SKM-1 treated with dmso at 0.1 percent for 144 hours (cell line): ENCODE measurements around the gene MYO1B.
A peak's percentile ranks its signal among the peaks of the same experiment; 100 is the strongest.

Experiments used
- DNase-seq: peaks from one replicate; lab custom pipeline; 2025; ENCODE audit not compliant: unreplicated experiment; lab: John Stamatoyannopoulos, UW

MYO1B gene

GRCh38 chr2:191257934-191258333 lies 12.7 kb downstream of the MYO1B start:
- DNase-seq, result no peak

GRCh38 chr2:191258996-191259395 lies 13.8 kb downstream of the MYO1B start:
- no peak for DNase-seq

GRCh38 chr2:191262436-191262835 lies 17.2 kb downstream of the MYO1B start:
- DNase-seq, result no peak

DNA sequence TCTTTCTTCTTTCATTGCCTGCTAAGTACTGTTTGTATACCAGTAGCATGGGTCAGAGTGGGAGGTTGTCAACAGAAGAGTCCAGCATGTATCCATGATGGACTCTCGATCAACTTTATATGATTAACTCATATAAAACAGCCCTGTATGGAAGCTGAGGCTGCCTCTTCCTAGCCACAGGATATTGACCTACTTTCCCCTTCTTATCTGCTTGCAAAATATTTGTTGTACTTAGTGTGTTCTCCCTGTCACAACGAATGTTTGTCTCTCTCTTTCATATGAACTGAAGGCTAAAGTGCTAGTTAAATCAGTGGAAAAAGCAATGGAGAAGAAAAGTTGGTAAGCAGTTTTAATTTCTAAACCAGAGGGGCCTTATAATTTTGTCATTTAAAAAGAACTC lies 17.8 kb downstream of the MYO1B start:
- no peak for DNase-seq

GRCh38 chr2:191264647-191265081 lies 19.5 kb downstream of the MYO1B start:
- no peak for DNase-seq

- DNase-seq, result no peak
Measured at GRCh38 chr2:191265311-191266170, 20.3 kb downstream of the MYO1B start.

DNA sequence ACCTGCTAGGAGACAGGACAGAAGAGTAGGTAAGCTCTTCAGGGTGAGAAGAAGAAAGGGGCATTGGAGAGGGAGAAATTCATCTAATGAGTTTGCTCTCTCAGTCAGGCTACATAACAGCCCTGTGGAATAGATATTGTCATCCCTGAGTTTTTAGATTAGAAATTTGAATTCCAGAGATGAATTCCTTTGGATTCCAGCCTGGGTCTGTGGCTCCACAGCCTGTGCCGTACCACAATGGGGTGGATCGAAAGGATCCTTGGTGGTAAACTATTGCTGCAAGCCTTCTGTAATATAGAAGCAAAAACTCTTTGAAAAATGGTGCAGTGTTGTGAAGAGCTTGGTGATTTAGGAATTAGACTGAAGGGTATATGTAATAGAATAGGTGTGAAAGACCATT lies 21.0 kb downstream of the MYO1B start:
- DNase-seq, result no peak

GRCh38 chr2:191268596-191268995 lies 23.4 kb downstream of the MYO1B start:
- no peak for DNase-seq

GRCh38 chr2:191270306-191271161 lies 25.3 kb downstream of the MYO1B start:
- DNase-seq, result no peak

DNA sequence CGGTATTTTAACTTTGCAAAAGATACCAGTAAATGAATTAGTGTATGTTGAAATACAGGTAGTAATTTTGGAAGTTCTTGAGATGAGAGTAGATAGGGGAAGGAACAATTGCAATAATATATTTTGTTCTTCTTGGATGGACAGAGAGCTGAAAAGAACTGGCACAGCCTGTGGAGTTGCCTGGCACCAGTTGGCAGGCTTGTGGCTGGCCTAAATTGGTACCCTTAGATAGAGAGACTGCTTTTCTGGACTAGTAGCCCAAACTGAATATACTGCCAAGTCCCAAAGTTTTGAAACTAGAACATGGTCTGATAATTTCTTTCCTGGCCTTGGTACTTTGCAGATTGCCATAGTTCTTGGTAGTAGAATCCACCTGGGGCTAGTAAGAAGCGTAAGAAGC lies 26.9 kb downstream of the MYO1B start:
- DNase-seq, result no peak

GRCh38 chr2:191274413-191274815 lies 29.2 kb downstream of the MYO1B start:
- DNase-seq, result peak; percentile 82

DNA sequence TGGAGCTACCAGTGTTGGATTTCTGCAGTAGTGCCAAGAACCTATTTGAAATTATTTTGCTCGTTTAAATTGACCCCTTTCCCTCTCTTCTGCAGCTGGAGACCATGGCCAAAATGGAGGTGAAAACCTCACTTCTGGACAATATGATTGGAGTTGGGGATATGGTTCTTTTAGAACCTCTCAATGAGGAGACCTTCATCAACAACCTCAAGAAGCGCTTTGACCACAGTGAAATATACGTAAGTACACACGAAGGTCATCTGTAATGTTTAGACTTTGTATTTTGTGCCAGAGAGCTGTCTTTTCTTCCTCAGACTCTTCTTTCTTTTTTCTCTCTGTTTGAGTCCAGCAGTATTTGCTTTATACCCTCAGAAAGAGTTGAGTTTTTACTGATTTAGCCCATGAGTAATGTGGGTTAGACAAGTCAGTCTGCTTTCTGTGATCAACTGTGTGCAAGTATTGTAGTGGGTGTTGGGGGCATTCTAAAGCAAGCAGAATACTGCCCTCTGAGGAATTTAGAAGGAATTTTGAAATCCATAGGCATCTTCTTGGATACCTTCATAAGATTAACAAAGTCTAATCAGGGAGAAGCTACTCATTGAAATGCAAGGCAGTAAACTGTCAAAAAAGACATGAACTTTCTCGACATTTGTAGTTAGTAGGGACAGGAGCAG lies 31.7 kb downstream of the MYO1B start:
- DNase-seq, result no peak

DNA sequence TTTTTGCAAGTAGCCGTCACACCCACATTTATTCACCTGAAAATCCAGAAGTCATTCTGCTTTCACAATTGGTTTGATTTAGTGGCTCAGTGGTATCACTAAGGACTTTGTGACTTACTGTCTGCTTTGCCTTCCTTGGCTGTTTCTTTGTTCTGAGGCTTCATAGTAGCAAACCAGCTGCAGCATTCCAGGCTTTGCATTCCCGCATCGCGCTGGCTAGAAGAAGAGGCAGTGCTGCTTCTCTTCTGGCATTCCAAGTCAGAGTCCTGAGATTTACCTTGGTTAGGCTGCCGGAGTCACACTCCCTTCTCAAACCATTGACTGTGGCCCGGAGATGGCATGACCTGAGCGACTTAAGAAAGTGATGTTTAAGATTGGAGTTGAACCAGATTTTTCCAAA lies 35.1 kb downstream of the MYO1B start:
- DNase-seq, result no peak

DNA sequence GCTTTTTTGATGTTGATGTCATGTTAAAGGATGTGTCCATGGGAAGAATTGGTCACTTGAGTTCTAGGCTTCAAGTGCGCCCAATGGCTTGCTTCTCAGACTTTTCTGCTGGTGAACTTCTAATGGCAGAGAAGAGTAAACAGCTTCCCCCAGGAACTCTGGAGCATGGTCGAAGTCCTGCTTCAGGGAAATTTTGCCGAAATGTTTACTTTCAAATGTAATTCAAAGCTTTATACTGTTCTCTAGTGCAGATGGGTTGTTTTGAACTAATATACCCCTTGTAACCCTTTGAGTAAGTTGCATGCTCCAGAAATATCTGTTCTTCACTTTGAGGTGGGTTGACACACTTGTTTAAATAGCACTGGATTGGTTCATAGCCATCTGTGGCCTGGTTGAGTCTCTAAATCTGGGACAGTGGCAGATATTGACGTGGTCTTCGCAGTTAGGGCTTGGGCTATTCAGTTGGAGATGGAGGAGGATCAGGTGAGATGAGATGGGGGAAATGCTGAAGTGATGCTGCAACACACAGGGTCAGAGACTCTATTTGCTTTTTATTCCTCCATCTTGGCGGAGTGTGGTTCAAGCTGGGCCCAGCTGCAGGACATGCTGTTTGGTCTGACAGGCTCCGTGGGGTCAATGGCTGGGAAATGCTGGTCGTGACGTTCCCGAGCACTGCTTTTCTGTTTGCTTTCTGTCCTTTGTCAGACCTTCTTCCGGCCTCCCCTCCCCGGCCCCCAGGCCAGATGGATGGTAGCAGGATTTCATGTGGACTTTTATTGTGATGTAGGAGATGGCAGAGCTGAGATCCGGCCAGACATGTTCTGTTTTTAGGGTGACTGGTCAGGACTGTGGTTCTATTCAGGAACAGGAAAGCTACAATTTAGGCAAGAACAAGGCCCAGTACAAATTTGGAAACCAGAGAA lies 35.9 kb downstream of the MYO1B start:
- no peak for DNase-seq

DNA sequence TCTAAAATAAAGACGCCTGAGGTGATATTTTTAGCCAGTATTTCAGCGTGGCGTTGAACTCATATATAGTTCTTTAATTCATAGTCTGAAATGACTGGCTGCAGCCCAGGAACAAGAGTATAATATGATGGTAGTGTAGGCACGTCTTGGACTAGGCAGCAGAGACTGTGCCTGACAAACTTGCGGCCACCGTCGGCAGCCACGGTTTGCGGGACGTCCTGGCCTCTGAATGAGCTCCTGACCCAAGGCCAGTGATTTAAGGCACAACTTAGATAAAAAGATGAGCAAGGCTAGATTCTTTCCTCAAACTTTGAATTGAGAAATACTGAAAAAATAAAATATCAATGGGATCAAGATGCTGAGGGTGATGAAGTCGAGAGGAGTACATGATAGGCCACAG lies 40.0 kb downstream of the MYO1B start:
- DNase-seq, result no peak

DNA sequence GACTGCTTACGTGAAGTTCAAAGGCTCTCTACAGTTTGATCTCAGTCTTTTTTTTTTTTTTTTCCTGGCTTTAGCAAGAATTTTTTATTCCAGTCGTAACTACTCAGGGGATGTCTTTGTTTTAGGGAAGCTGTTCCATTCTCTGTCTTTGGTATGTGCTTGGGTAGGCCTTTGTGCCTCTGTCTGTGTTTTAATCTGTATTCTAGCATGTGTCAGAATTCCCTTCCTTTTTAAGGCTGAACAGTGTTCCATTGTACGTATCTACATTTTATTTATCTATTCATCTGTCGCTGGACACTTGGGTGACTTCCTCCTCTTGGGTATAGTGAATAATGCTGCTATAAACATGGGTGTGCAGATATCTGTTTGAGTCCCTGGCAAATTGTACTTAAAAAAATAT lies 42.6 kb downstream of the MYO1B start:
- no peak for DNase-seq

GRCh38 chr2:191289049-191289448 lies 43.8 kb downstream of the MYO1B start:
- DNase-seq, result no peak

DNA sequence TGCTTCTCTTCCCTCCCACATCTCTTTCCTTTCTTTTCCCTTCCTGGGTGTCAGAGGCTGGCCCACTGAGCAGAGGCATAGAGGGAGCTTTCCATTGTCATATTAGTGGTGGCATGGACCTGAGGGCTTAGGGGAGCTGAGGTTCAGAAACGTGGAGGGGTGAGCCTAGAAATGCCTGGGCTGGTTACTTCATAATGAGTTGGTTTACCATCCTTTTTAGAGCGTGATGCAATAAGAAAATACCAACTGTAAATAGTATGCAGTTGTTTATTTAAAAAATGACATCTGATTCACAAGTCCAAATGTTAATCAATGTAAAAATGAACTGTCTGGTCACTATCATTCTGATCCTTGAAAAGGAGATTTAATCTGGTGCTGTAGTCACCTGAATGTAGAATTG lies 46.3 kb downstream of the MYO1B start:
- DNase-seq, result no peak

GRCh38 chr2:191292869-191293268 lies 47.7 kb downstream of the MYO1B start:
- DNase-seq, result no peak

GRCh38 chr2:191295088-191295487 lies 49.9 kb downstream of the MYO1B start:
- DNase-seq, result no peak
